ENCODE data around the gene ARHGAP26. TPM values are rescaled to one million over a fixed set of nuclear protein-coding genes. Genes with fewer than 3 reads are reported as not detected.
A peak's percentile ranks its signal among the peaks of the same experiment; 100 is the strongest.

ARHGAP26 gene
- polyA plus RNA-seq, 1 donor from 2014 or later: 1.6 TPM

DNA sequence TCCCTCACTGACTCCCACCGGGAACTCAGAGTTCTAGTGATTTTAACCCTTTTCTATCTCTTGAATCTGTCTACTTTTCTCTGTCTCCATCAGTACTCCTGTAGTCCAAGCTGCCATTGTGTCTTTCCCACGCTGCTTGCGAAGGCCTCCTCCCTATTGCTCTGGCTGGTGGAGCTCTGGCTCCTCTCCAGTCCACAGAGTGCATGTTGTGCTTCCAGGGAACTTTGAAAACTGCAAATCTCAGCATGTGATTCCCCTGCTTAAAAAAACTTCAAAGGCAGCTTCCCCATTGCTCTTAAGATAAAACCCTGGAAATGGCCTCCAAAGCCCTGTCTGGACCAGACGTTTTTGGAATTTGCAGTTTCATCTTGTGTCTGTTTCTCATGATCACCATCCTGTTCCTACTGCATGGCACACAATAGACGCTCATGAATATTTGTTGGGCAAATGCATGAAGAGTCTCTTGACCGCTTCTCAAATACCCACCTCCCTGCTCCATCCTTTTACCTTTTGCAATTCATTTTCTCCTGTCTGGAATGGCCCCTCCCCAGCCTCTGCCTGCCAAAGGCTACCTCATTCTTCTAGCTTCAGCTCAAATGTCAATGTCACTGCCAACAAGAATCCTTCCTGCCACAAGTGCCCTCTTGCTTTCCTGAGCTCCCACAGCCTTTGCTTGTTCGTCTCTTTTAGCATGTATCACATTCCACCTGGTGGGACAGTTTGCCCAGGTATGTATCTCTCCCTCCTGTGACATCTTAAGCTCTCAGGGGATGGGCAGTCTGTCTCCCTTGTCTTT is 293.2 kb downstream of the ARHGAP26 start:
- peaks cover 11% of the 10 kb centered on the region for H3K36me3 Mint-ChIP-seq
- no peak overlapping the region for H3K27ac Mint-ChIP-seq
- H3K4me1 Mint-ChIP-seq: peaks cover 9 to 11% (median 10%) of the 10 kb centered on the region in 3 donors
- H3K4me3 Mint-ChIP-seq: no peak overlapping the region
- H3K27me3 Mint-ChIP-seq: no peaks in the 10 kb centered on the region
- H3K9me3 Mint-ChIP-seq: no peaks in the 10 kb centered on the region

DNA sequence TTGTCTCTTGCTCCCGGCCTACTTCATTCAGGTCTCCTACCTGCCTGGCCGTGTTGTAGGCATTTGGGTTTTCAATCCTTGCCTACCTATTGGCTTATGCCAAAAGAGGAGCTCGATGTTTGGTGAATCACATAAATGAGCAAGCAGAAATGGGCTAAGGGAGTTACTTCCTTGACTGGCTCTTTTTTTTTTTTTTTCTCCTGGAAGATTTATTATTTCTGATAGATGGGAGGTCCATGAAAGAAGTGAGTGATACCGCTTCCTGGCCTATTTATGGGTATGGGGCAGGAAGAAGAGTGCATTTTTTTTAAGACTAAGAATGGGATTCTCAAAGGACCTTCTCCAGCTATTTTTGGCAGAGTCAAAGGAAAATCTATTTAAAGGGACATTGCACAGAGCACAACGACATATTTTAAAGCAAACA is 294.1 kb downstream of the ARHGAP26 start:
- peaks cover 6% of the 10 kb centered on the region for H3K36me3 Mint-ChIP-seq
- H3K9me3 Mint-ChIP-seq: no peaks in the 10 kb centered on the region
- no peaks in the 10 kb centered on the region for H3K27me3 Mint-ChIP-seq
- no peak overlapping the region for H3K4me3 Mint-ChIP-seq
- peaks cover 9 to 11% (median 10%) of the 10 kb centered on the region in 3 donors for H3K4me1 Mint-ChIP-seq
- H3K27ac Mint-ChIP-seq: peak overlapping the region in 1 of 3 donors; percentile 58

DNA sequence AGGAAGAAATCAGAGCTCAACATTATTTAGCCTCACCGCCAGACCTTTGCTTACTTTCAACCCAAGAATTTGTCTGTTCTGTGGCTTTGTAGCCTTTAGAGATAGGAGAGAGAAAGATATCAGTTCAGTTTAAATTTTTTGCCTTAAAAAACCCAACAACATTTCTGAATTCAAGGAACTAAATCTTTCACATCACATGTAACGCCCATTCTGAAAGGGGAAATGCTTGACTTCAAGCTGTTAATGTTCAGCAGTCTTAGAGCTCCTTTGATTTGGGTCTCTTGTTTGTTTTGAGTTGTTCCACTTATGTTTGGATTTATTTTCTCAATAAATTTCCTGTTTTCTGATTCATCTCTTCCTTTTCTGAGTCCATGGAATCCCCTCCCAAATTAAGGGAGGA is 294.5 kb downstream of the ARHGAP26 start:
- peak overlapping the region in 1 of 3 donors; percentile 58 for H3K27ac Mint-ChIP-seq
- no peaks in the 10 kb centered on the region for H3K27me3 Mint-ChIP-seq
- peaks cover 6% of the 10 kb centered on the region for H3K36me3 Mint-ChIP-seq
- no peaks in the 10 kb centered on the region for H3K9me3 Mint-ChIP-seq
- peaks cover 9 to 11% (median 10%) of the 10 kb centered on the region in 3 donors for H3K4me1 Mint-ChIP-seq
- H3K4me3 Mint-ChIP-seq: no peak overlapping the region

DNA sequence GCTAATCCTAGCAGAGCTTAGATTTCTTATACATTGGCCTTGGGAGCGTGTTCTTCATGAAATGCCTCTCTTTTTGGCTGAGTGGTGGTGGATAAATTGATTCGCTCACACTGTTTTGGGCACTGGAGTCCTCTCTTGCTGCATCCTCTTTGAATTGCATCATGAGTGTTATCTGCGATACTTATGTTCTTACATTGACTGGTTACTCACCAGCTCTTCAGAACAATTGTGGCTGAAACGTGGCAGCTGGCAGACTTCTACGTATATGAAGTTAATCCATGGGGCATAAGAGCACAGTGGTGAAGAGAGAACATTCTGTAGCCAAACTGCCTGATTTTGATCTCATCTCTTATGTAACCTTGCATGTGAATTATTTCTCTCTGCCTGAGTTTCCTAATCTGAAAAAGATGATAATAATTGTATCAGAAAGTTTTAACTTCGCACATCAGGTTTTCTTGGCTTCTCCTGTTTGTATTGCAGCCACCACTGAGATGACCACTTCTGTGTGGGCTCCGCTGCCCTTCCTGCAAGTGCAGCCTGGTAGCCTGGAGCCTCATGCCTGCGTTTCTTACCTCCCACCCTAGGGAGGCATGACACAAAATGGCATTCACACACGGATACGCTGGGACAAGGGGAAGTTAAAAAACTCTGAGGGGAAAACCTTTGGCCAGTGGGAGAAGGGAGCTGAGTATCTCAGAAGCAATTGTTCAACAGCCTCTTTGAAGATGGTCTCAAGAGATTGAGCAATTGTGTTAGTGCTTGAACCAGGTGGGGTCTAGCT is 295.2 kb downstream of the ARHGAP26 start:
- no peak overlapping the region for H3K4me3 Mint-ChIP-seq
- H3K4me1 Mint-ChIP-seq: peaks cover 9 to 11% (median 10%) of the 10 kb centered on the region in 3 donors
- no peak overlapping the region for H3K27ac Mint-ChIP-seq
- peaks cover 8% of the 10 kb centered on the region for H3K36me3 Mint-ChIP-seq
- H3K9me3 Mint-ChIP-seq: no peaks in the 10 kb centered on the region
- no peaks in the 10 kb centered on the region for H3K27me3 Mint-ChIP-seq

DNA sequence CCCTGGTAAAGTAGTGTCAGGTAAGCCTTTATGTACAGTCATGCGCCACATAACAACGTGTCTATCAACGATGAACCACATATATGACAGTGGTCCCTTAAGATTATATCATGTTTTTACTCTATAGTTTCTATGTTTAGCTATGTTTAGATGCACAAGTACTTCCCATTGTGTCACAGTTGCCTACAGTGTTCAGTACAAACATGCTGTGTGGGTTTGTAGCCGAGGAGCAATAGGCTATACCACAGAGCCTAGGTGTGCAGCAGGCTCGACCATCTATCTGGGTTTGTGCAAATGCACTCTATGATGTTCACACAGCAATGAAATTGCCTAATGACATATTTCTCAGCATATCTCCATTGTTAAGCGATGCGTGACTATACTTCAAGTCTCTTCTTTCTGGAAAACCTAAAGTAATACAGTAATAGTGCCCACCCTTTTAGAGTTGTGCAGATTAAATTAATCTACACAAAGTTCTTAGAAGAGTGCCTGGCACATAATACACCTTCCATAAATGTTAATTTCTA is 295.9 kb downstream of the ARHGAP26 start:
- no peak overlapping the region for H3K27ac Mint-ChIP-seq
- peaks cover 12% of the 10 kb centered on the region for H3K36me3 Mint-ChIP-seq
- H3K4me3 Mint-ChIP-seq: no peak overlapping the region
- H3K4me1 Mint-ChIP-seq: peaks cover 9 to 11% (median 10%) of the 10 kb centered on the region in 3 donors
- H3K9me3 Mint-ChIP-seq: no peaks in the 10 kb centered on the region
- H3K27me3 Mint-ChIP-seq: no peaks in the 10 kb centered on the region

DNA sequence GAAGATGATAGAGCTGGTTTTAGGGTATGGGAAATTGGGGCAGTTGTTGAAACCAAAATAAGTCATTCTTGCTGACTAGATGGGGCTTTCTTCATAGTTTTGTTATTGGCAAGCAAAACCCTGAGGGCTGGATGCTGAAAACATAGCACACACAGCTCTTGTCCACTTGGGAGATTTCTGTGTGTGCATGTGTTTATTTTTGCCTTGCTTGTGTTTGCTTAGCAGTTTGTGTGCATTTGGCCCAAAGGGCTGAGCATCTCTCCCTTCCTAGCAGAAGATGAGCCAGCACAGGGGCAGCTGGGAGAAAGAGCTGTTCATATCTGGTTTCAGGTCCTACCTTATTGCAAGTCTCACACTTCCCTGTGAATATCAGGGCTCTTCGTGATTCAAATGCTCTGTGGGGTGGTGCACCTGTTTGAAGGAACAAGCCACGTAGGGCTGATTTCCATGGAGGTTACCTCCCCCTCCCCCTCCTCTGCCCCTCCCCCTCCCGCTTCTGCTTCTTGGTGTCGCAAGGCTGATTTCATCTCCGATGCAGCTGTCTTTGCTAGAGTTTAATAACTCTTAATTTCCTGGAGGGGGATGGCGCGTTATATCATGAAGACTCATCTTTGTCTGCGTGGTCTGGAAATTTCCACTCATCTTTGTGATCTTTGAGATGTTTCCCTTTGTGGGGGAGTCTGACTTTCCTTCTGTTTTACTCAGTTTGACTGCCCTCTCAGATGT is 296.5 kb downstream of the ARHGAP26 start:
- peak overlapping the region in 1 of 4 donors; percentile 9 for H3K4me3 Mint-ChIP-seq
- peak overlapping the region in 1 of 3 donors; percentile 75 for H3K27ac Mint-ChIP-seq
- no peaks in the 10 kb centered on the region for H3K9me3 Mint-ChIP-seq
- H3K4me1 Mint-ChIP-seq: peaks cover 9 to 11% (median 10%) of the 10 kb centered on the region in 3 donors
- peaks cover 13% of the 10 kb centered on the region for H3K36me3 Mint-ChIP-seq
- H3K27me3 Mint-ChIP-seq: no peaks in the 10 kb centered on the region

DNA sequence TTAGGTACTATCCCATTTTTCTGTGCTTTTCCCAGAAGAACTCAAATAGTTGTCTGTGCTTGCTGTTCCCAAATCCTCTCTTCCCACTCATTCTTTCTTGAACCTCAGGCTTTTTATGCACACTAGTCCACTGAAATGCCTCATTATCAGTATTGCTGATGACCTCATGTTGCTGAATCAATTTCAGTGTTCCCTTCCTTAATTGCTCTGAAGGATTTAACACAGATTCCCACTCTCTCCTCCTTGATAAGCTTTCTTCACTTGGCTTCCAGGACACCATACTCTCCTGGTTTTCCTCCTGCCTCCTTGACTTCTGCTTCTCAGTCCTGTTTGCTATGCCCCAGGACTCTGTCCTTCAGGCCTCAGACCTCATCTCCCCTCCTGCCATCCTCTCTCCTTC is 298.5 kb downstream of the ARHGAP26 start:
- H3K27me3 Mint-ChIP-seq: no peaks in the 10 kb centered on the region
- peaks cover 13% of the 10 kb centered on the region for H3K36me3 Mint-ChIP-seq
- H3K27ac Mint-ChIP-seq: no peak overlapping the region
- H3K4me1 Mint-ChIP-seq: peaks cover 9 to 11% (median 10%) of the 10 kb centered on the region in 3 donors
- peak overlapping the region in 1 of 4 donors; percentile 5 for H3K4me3 Mint-ChIP-seq
- peaks cover 0 to 4% (median 0%) of the 10 kb centered on the region in 3 donors for H3K9me3 Mint-ChIP-seq

DNA sequence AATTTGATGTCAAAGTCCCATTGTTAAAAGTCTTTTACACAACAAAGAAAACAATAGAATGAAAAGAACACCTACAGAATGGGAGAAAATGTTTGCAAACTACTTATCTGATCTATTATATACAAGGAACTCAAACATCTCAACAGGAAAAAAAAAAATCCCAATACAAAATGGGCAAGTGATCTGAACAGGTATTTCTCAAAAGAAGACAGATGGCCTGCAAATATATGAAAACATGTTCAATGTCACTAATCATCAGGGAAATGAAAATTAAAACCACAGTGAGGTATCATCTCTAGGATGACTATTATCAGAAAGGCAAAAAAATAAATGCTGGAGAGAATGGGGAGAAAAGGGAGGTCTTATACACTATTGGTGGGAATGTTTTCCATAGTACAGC is 301.8 kb downstream of the ARHGAP26 start:
- no peak overlapping the region for H3K27ac Mint-ChIP-seq
- no peaks in the 10 kb centered on the region for H3K27me3 Mint-ChIP-seq
- H3K4me1 Mint-ChIP-seq: peaks cover 5 to 6% (median 6%) of the 10 kb centered on the region in 3 donors
- no peak overlapping the region for H3K4me3 Mint-ChIP-seq
- H3K9me3 Mint-ChIP-seq: peaks cover 0 to 4% (median 0%) of the 10 kb centered on the region in 3 donors
- H3K36me3 Mint-ChIP-seq: peaks cover 13% of the 10 kb centered on the region

DNA sequence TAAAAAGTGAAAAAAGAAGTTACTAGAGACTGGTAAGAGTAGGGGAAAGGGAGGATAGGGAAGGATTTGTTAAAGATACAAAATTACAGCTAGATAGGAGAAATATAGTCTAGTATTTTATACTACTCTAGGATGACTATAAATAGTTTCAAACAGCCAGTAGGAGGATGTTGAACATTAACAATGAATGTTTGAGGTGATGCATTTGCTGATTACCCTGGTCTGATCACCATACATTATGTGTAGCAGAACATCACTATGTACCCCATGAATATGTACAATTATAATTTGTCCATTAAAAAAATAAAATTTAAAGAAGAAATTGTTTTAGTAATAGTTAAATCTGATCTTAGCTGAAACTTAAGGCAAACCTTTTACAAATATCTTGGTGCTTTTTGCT is 302.6 kb downstream of the ARHGAP26 start:
- no peaks in the 10 kb centered on the region for H3K27me3 Mint-ChIP-seq
- H3K9me3 Mint-ChIP-seq: peaks cover 0 to 4% (median 0%) of the 10 kb centered on the region in 3 donors
- H3K36me3 Mint-ChIP-seq: peaks cover 13% of the 10 kb centered on the region
- H3K27ac Mint-ChIP-seq: no peak overlapping the region
- H3K4me3 Mint-ChIP-seq: no peak overlapping the region
- H3K4me1 Mint-ChIP-seq: no peaks in the 10 kb centered on the region

DNA sequence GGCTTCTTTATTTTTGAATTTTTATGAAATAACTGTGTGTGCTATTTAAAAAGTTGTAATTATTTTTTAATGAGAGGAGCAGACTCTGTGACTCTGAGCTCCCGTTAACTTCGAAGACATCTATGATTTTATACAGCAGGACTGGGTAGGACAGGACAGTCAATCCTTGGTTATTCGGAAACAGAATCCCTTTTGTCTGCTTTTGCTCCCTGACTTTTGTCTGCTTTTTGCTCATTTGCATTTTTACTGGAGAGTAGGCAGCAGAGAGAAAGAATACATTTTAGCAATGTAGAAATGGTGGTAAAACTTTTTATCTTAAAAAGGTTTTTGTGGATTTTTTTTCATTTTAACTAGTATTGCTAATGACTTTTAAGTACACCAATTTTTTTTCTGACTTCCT is 303.6 kb downstream of the ARHGAP26 start:
- Mint-ChIP-seq H3K36me3 (peaks cover 13% of the 10 kb centered on the region), H3K9me3 (peaks cover 0 to 4% (median 0%) of the 10 kb centered on the region in 3 donors)

DNA sequence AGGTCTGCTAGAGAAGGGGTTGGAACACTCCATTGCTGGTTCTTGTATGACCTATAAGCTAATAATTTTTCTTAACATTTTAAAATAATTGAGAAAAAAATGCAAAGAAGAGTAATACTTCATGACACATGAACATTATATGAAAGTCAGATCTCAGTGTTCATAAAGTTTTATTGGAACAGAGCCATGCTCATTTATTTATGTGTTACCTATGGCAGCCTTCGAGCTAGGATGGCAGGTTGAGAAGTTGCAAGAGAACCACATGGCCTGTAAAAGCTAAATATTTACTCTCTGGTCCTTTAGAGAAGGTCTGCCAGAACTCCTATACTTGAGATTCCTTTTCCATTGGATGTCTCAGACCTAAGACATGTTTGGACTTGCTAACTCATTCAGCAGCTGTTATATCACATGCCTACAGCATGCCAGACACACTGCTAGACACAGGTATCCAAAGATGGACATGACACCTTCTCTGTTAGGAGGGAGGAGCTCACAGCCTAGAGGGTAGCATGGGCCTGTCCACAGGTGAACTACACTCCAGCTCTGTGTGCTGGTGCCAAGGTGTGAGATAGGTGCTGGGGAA is 304.3 kb downstream of the ARHGAP26 start:
- Mint-ChIP-seq H3K4me1 (no peaks in the 10 kb centered on the region), H3K27me3 (no peaks in the 10 kb centered on the region), H3K36me3 (peaks cover 13% of the 10 kb centered on the region), H3K4me3 (no peak overlapping the region), H3K27ac (no peak overlapping the region), H3K9me3 (peaks cover 0 to 4% (median 0%) of the 10 kb centered on the region in 3 donors)

More for the DNA sequence above, 303.6 kb downstream of the ARHGAP26 start:
- H3K27me3 Mint-ChIP-seq: no peaks in the 10 kb centered on the region
- H3K27ac Mint-ChIP-seq: no peak overlapping the region
- H3K4me3 Mint-ChIP-seq: no peak overlapping the region
- no peaks in the 10 kb centered on the region for H3K4me1 Mint-ChIP-seq

DNA sequence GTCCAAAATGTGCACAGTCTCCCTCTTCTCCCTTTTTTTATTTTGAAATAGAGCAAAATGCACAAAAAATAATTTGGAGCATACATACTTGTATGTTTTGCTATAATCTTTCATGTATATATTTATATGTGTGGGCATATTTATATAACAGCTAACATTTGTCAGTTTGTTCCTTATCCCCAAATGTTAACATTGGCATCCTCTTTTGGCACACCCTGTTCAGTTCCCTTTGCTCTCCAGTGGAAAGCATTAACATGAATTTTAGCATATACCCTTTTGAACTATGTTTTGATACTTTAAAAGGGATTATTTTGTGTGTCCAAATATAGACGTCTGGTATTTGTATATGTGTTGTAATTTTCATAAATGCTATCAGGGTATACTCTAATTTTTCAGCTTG is 306.2 kb downstream of the ARHGAP26 start:
- no peaks in the 10 kb centered on the region for H3K4me1 Mint-ChIP-seq
- H3K27ac Mint-ChIP-seq: no peak overlapping the region

DNA sequence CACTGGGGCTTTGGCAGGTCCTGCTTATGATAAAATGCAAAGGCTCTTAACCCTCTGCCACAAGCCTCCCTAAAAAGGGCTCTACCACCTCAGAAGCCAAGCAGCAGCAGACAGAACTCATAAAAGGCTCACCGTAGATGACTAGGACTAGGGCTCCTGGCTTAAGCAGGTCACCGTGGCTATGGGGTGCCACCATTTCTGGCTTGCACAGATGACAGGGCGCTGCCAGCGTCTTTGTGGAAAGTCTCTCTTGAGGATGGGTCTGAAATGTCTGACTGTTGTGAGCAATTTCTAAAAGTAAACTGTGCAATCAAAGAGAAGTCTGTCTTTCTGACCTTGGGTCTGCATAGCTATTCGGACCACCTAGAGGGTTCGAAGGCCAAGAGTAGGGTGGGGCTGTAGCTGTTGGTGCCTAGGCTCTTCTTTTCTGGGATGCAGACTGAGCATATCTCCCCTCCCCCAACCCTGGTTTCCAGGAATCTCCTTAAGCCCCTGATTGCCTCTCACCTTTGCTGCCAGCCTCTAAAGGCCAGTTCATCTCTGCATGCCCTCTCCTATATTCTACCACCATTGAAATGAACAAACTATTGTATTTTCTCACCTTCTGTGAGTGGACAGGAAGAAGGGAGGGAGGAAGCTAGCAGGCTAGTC is 307.4 kb downstream of the ARHGAP26 start:
- Mint-ChIP-seq H3K27me3 (no peaks in the 10 kb centered on the region), H3K4me1 (no peaks in the 10 kb centered on the region), H3K36me3 (no peaks in the 10 kb centered on the region), H3K27ac (no peak overlapping the region), H3K4me3 (no peak overlapping the region), H3K9me3 (no peaks in the 10 kb centered on the region)

More for the DNA sequence above, 306.2 kb downstream of the ARHGAP26 start:
- no peaks in the 10 kb centered on the region for H3K27me3 Mint-ChIP-seq
- peaks cover 0 to 4% (median 0%) of the 10 kb centered on the region in 3 donors for H3K9me3 Mint-ChIP-seq
- no peak overlapping the region for H3K4me3 Mint-ChIP-seq
- H3K36me3 Mint-ChIP-seq: peaks cover 2% of the 10 kb centered on the region

DNA sequence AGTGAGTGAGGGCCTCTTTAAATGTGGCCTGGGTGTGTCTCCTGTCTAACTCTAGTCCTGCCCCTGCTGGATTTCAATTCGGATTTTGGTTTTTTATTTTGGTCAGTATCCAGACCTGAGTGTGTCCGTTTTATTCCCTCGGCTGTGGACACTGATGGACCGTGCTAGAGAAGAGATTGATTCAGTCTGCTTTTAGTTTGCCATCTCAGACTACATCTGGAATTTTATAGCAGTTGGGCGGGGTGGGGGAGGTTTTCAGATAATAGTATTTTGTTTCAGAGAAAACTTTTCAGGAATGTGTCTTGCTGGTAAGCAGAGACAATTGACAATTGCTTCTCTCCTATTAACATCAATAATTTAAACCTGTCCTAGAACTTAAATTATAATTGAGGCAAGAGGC is 308.1 kb downstream of the ARHGAP26 start:
- Mint-ChIP-seq H3K27me3 (no peaks in the 10 kb centered on the region), H3K9me3 (no peaks in the 10 kb centered on the region), H3K27ac (no peak overlapping the region), H3K36me3 (peaks cover 2% of the 10 kb centered on the region), H3K4me3 (no peak overlapping the region), H3K4me1 (no peaks in the 10 kb centered on the region)

Data from IgD-negative memory B cell (primary cell).